Parathyroid adenoma (tissue), 2 donors: ENCODE measurements around the gene NBEA.

ENCODE experiments used
- H2AFZ ChIP-seq: fragments of 300-600 bp; sonication (generic); one replicate; pipeline ENCODE4 v1.7.0; 2017; ENCODE audit warnings: antibody characterized with exemption, mild to moderate bottlenecking
- H3K27ac ChIP-seq: fragments of 300-600 bp; sonication (generic); one replicate; pipeline ENCODE4 v1.7.0; 2017
- H3K27me3 ChIP-seq: fragments of 300-600 bp; sonication (generic); one replicate; pipeline ENCODE4 v1.7.0; 2017; ENCODE audit warnings: low read length; ENCODE audit not compliant: control insufficient read depth, insufficient read depth
- H3K36me3 ChIP-seq: fragments of 300-600 bp; sonication (generic); one replicate; pipeline ENCODE4 v1.7.0; 2017; ENCODE audit warnings: low read length; ENCODE audit not compliant: control insufficient read depth, insufficient read depth
- H3K4me1 ChIP-seq: fragments of 300-600 bp; sonication (generic); one replicate; pipeline ENCODE4 v1.7.0; 2017; ENCODE audit warnings: control low read depth
- H3K4me2 ChIP-seq: fragments of 300-600 bp; sonication (generic); one replicate; pipeline ENCODE4 v1.7.0; 2017; ENCODE audit warnings: low read length
- H3K4me3 ChIP-seq: fragments of 300-600 bp; sonication (generic); one replicate; pipeline ENCODE4 v1.7.0; 2017; ENCODE audit warnings: low read depth, low read length
- H3K79me2 ChIP-seq: fragments of 300-600 bp; sonication (generic); one replicate; pipeline ENCODE4 v1.7.0; 2017; ENCODE audit warnings: control low read depth
- H3K9ac ChIP-seq: fragments of 300-600 bp; sonication (generic); one replicate; pipeline ENCODE4 v1.7.0; 2017; ENCODE audit warnings: mild to moderate bottlenecking
- H3K9me3 ChIP-seq: fragments of 300-600 bp; sonication (generic); one replicate; pipeline ENCODE4 v1.7.0; 2017; ENCODE audit warnings: low read length; ENCODE audit not compliant: control insufficient read depth
- TF ChIP-seq, protein P1 (sequence below): fragments of 300-600 bp; sonication (generic); IDR thresholded peaks from one replicate; pipeline ENCODE4 v1.7.0; 2017; ENCODE audit warnings: antibody characterized with exemption, mild to moderate bottlenecking
- donor health status: primary hyperparathyroidism.

Gene NBEA

DNA sequence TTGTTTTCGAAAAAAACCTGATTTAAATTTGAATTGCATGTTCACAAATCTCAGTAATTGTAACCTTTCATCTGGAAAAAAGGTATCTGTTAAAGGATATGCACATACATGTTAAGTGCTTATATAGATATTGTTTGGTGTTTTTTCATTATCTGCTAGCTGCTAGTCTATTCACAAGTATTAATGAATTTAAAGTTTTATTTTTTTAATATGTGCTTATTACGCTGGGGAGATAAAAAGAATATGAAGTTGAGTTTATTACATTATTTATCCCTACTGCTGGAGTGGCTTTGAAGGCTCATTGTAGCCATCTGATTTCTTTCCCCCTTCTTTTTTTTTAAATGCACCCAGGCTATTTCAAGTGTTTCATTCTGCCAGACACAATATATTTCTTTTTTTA, 538.3 kb downstream of the NBEA start:
- TF ChIP-seq, protein P1, sequence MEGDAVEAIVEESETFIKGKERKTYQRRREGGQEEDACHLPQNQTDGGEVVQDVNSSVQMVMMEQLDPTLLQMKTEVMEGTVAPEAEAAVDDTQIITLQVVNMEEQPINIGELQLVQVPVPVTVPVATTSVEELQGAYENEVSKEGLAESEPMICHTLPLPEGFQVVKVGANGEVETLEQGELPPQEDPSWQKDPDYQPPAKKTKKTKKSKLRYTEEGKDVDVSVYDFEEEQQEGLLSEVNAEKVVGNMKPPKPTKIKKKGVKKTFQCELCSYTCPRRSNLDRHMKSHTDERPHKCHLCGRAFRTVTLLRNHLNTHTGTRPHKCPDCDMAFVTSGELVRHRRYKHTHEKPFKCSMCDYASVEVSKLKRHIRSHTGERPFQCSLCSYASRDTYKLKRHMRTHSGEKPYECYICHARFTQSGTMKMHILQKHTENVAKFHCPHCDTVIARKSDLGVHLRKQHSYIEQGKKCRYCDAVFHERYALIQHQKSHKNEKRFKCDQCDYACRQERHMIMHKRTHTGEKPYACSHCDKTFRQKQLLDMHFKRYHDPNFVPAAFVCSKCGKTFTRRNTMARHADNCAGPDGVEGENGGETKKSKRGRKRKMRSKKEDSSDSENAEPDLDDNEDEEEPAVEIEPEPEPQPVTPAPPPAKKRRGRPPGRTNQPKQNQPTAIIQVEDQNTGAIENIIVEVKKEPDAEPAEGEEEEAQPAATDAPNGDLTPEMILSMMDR: no peak

DNA sequence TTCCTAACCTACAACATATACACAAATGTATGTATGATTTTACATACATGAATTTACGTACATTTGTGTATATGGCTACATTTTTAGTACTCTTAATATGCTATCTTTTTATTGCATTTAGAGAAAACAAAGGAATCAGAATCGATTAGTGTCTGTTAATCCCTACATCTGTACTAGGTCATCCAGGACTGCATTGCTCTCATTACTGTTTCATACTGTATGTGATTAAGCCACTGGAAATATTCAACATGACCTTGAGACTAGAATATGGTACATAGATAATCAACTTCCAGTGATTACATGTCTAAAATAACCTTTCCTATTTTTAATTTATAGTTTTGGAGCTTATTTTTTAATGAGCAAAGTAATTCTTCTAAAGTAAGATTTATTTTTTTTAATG, 539.7 kb downstream of the NBEA start:
- H3K79me2 ChIP-seq: no peaks in the 10 kb centered on the region
- H3K9me3 ChIP-seq: no peaks in the 10 kb centered on the region
- no peaks in the 10 kb centered on the region for H3K27me3 ChIP-seq
- no peak overlapping the region for H2AFZ ChIP-seq
- no peak overlapping the region for H3K4me3 ChIP-seq
- H3K4me1 ChIP-seq: no peaks in the 10 kb centered on the region
- H3K36me3 ChIP-seq: no peaks in the 10 kb centered on the region
- TF ChIP-seq, protein P1: no peak
- H3K4me2 ChIP-seq: no peak overlapping the region
- H3K9ac ChIP-seq: no peak overlapping the region
- H3K27ac ChIP-seq: no peak overlapping the region

More for the DNA sequence above, 538.3 kb downstream of the NBEA start:
- no peaks in the 10 kb centered on the region for H3K4me1 ChIP-seq
- no peak overlapping the region for H2AFZ ChIP-seq
- H3K79me2 ChIP-seq: no peaks in the 10 kb centered on the region
- H3K27ac ChIP-seq: no peak overlapping the region
- no peak overlapping the region for H3K4me3 ChIP-seq
- no peaks in the 10 kb centered on the region for H3K36me3 ChIP-seq
- H3K9ac ChIP-seq: no peak overlapping the region
- H3K9me3 ChIP-seq: no peaks in the 10 kb centered on the region
- H3K4me2 ChIP-seq: no peak overlapping the region
- H3K27me3 ChIP-seq: no peaks in the 10 kb centered on the region

DNA sequence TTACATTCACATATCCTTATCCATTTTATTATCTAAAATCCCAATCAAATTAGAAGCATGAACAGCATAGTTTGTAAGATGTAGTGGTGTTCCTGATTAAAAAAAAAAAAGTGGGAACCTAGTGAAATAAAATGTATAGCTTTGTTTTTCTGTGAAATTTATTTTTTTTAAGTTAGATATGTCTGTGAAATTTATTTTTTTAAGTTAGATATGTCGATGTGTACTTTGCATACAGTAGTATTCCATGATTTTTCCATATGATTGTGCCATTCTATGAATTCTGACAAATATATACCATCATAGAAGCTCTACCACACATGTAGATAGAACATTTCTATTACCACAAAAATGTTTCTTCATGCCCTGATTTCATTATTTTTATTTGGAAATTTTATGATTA, 540.5 kb downstream of the NBEA start:
- no peak overlapping the region for H3K9ac ChIP-seq
- H3K36me3 ChIP-seq: no peaks in the 10 kb centered on the region
- H3K27me3 ChIP-seq: no peaks in the 10 kb centered on the region
- H3K4me1 ChIP-seq: no peaks in the 10 kb centered on the region
- no peak overlapping the region for H3K27ac ChIP-seq
- TF ChIP-seq, protein P1: no peak
- H3K79me2 ChIP-seq: no peaks in the 10 kb centered on the region
- H2AFZ ChIP-seq: no peak overlapping the region
- H3K9me3 ChIP-seq: no peaks in the 10 kb centered on the region
- no peak overlapping the region for H3K4me3 ChIP-seq
- no peak overlapping the region for H3K4me2 ChIP-seq

DNA sequence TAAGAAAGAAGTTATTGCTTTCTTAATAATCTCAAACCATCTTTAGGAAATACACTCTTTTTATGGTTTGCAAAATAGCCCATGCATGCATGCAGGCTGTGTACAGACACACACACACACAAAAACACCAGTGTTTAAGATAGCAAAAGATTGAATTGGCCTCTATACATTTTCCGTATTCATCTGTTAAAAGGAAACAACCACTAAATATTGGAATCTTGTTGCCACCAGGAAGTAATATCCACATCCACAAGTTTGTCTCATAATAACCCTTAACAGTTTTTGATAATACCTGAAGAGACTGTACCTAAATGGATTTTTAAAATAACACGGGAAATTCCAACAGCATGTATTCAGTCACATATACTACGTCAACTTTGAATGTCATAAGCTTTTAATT, 541.7 kb downstream of the NBEA start:
- Histone ChIP-seq H3K36me3 (no peaks in the 10 kb centered on the region), H3K27ac (no peak overlapping the region), H3K9ac (no peak overlapping the region), H3K4me2 (no peak overlapping the region), H2AFZ (no peak overlapping the region), H3K79me2 (no peaks in the 10 kb centered on the region), H3K27me3 (no peaks in the 10 kb centered on the region), H3K4me3 (no peak overlapping the region), H3K4me1 (no peaks in the 10 kb centered on the region), H3K9me3 (no peaks in the 10 kb centered on the region)
- TF ChIP-seq, protein P1: no peak

DNA sequence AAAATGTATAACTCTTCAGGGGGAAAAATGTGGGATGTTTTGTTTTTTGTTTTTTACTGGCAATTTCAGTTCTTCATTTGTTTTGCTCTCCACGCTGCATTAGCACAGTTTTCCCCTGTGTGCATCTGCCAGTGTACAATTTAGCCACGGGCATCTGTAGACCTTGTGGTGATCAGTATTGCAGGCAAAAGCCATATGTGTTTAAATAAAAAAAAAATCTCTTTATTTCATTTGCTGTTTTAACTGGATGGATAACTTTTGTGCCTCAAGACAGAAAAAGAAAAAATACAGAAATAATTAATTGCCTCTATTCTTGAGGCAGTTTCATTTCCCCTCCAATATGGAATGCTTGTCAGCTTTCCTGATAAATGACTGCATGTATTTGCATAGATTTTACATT, 542.3 kb downstream of the NBEA start:
- Histone ChIP-seq H3K4me1 (no peaks in the 10 kb centered on the region), H2AFZ (no peak overlapping the region), H3K4me3 (no peak overlapping the region), H3K4me2 (no peak overlapping the region), H3K27me3 (no peaks in the 10 kb centered on the region), H3K27ac (no peak overlapping the region), H3K79me2 (no peaks in the 10 kb centered on the region), H3K36me3 (no peaks in the 10 kb centered on the region), H3K9ac (no peak overlapping the region), H3K9me3 (no peaks in the 10 kb centered on the region)
- TF ChIP-seq, protein P1: no peak
